ENCODE data around the gene CDK9. TPM values are rescaled to one million over a fixed set of nuclear protein-coding genes. Genes with fewer than 3 reads are reported as not detected.

Gene CDK9
- total RNA-seq, 1 experiment from 2014 or later = 48.7 TPM

DNA sequence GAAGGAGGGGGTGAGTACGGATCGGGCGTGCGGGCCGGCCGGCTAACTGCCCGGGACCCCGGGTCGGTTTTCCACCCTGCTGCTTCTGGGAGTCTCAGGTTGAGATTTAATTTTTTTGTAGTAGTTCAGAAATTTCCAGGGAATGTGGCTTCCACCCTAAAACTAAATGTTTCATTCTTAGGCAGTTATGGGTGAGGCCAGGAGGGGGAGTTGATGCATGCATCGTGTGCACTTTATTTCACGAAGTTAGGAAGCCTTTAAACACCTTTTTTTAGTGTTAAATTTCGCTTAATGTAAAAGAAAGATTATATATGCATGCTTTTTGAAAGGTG lies 905 bp downstream of the CDK9 start:
- ATAC-seq (no peak), DNase-seq (ENCODE audit: low read depth, low spot score) (no peak)
- in situ Hi-C loops (cut with HindIII; ENCODE audit: low pct_unique_long_range_greater_than_20kb, low sequenced_read_pairs) (no loop called here), intact Hi-C loops (cut with micrococcal nuclease; ENCODE audit: unreplicated experiment) (no loop called here)
- Histone ChIP-seq H3K9me3 (ENCODE audit: control insufficient read depth, insufficient read depth, low read depth, low read length) (no peaks in the 10 kb centered on the region), H3K27me3 (ENCODE audit: control insufficient read depth, insufficient read depth, low read length) (no peaks in the 10 kb centered on the region), H3K27ac (ENCODE audit: low read length) (peak overlapping the region; percentile 83), H3K4me1 (ENCODE audit: control insufficient read depth, insufficient read depth, low read length) (peaks cover 8% of the 10 kb centered on the region), H3K36me3 (ENCODE audit: control insufficient read depth, insufficient read depth, low read length) (peaks cover 19% of the 10 kb centered on the region), H3K4me3 (ENCODE audit: low read depth in 2 of 2, low read length in 2 of 2) (peak overlapping the region; percentile 76 to 88)
- no TSS peak for BruUV-seq (replicated peaks)
- ChIA-PET POLR2A (no interaction called here), CTCF (no interaction called here)
- peak; percentile 56 for TF ChIP-seq CTCF (IDR thresholded peaks at IDR 0.05)
- TF ChIP-seq, protein P1, sequence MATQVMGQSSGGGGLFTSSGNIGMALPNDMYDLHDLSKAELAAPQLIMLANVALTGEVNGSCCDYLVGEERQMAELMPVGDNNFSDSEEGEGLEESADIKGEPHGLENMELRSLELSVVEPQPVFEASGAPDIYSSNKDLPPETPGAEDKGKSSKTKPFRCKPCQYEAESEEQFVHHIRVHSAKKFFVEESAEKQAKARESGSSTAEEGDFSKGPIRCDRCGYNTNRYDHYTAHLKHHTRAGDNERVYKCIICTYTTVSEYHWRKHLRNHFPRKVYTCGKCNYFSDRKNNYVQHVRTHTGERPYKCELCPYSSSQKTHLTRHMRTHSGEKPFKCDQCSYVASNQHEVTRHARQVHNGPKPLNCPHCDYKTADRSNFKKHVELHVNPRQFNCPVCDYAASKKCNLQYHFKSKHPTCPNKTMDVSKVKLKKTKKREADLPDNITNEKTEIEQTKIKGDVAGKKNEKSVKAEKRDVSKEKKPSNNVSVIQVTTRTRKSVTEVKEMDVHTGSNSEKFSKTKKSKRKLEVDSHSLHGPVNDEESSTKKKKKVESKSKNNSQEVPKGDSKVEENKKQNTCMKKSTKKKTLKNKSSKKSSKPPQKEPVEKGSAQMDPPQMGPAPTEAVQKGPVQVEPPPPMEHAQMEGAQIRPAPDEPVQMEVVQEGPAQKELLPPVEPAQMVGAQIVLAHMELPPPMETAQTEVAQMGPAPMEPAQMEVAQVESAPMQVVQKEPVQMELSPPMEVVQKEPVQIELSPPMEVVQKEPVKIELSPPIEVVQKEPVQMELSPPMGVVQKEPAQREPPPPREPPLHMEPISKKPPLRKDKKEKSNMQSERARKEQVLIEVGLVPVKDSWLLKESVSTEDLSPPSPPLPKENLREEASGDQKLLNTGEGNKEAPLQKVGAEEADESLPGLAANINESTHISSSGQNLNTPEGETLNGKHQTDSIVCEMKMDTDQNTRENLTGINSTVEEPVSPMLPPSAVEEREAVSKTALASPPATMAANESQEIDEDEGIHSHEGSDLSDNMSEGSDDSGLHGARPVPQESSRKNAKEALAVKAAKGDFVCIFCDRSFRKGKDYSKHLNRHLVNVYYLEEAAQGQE (IDR thresholded peaks at IDR 0.05; ENCODE audit: insufficient read depth in 1 of 2, low read depth in 2 of 2, low read length in 1 of 2) = no peak

- in situ Hi-C loops (cut with HindIII; ENCODE audit: low pct_unique_long_range_greater_than_20kb, low sequenced_read_pairs) (no loop called here), intact Hi-C loops (cut with micrococcal nuclease; ENCODE audit: unreplicated experiment) (no loop called here)
- H3K27ac ChIP-seq (ENCODE audit: low read length) = no peak overlapping the region
- no peak overlapping the region for H3K4me3 ChIP-seq (ENCODE audit: low read depth in 2 of 2, low read length in 2 of 2)
- H3K36me3 ChIP-seq (ENCODE audit: control insufficient read depth, insufficient read depth, low read length) = peaks cover 21% of the 10 kb centered on the region
- no peaks in the 10 kb centered on the region for H3K27me3 ChIP-seq (ENCODE audit: control insufficient read depth, insufficient read depth, low read length)
- ChIA-PET POLR2A (no interaction called here), CTCF (no interaction called here)
- no TSS peak for BruUV-seq (replicated peaks)
- peaks cover 8% of the 10 kb centered on the region for H3K4me1 ChIP-seq (ENCODE audit: control insufficient read depth, insufficient read depth, low read length)
- ATAC-seq (no peak), DNase-seq (ENCODE audit: low read depth, low spot score) (no peak)
- TF ChIP-seq POLR2AphosphoS5 (IDR thresholded peaks at IDR 0.05; ENCODE audit: low read depth, low read length) (no peak), CTCF (IDR thresholded peaks at IDR 0.05) (no peak), SIN3A (IDR thresholded peaks at IDR 0.05; ENCODE audit: borderline replicate concordance, insufficient read depth, low read depth, low read length) (no peak), TCF7L2 (IDR thresholded peaks at IDR 0.05; ENCODE audit: low read depth, low read length) (no peak)
- TF ChIP-seq, protein P1 (IDR thresholded peaks at IDR 0.05; ENCODE audit: insufficient read depth in 1 of 2, low read depth in 2 of 2, low read length in 1 of 2) = no peak
- H3K9me3 ChIP-seq (ENCODE audit: control insufficient read depth, insufficient read depth, low read depth, low read length) = no peaks in the 10 kb centered on the region
These were observed 2.6 kb downstream of the CDK9 start for GRCh38 chr9:127788337-127789011.
